OCI-LY7 (cell line): ENCODE measurements around the gene NKAIN2. TPM values are rescaled to one million over a fixed set of nuclear protein-coding genes. Genes with fewer than 3 reads are reported as not detected.

ENCODE experiments used
- BruUV-seq: library from RNA; stranded (reverse); fragments of 400-500 nt; replicated peaks from 2 replicates; lab custom pipeline; 2021; lab: Mats Ljungman, UMichigan
- CTCF ChIA-PET: fragments of 300-600 bp; sonication (Branson Sonifier 250); formaldehyde crosslinking; loops from one replicate; lab custom pipeline; 2022; ENCODE audit warnings: antibody characterized with exemption; ENCODE audit not compliant: unreplicated experiment; lab: Charles Lee
- POLR2A ChIA-PET: fragments of 300-600 bp; sonication (Branson Sonifier 250); formaldehyde crosslinking; loops from one replicate; lab custom pipeline; 2022; ENCODE audit warnings: antibody characterized with exemption; lab: Charles Lee
- DNase-seq: peaks from one replicate; pipeline ENCODE4 v3.0.0-alpha.2; 2015; ENCODE audit warnings: low spot score
- H2AFZ ChIP-seq: fragments of 200-600 bp; sonication (generic), shearing (Covaris generic); 2 replicates; pipeline ENCODE4 v1.6.1; 2014; ENCODE audit warnings: mild to moderate bottlenecking, antibody characterized with exemption, low read length, moderate library complexity
- H3K27ac ChIP-seq: fragments of 200-600 bp; sonication (generic); 2 replicates; pipeline ENCODE4 v1.5.1; 2014; ENCODE audit warnings: mixed run types, low read depth, mild to moderate bottlenecking, moderate library complexity, low read length, inconsistent platforms; ENCODE audit not compliant: poor library complexity, severe bottlenecking
- H3K36me3 ChIP-seq: fragments of 200-600 bp; sonication (generic); 2 replicates; pipeline ENCODE4 v1.6.1; 2014; ENCODE audit warnings: mild to moderate bottlenecking, antibody characterized with exemption, low read length, moderate library complexity, mixed read lengths; ENCODE audit not compliant: insufficient read depth
- H3K4me1 ChIP-seq: fragments of 200-600 bp; sonication (generic); 2 replicates; pipeline ENCODE4 v1.5.1; 2014; ENCODE audit warnings: mild to moderate bottlenecking, low read length; ENCODE audit not compliant: insufficient read depth, poor library complexity, severe bottlenecking
- H3K4me2 ChIP-seq: fragments of 200-600 bp; sonication (generic); 2 replicates; pipeline ENCODE4 v1.6.1; 2014; ENCODE audit warnings: mild to moderate bottlenecking, low read length
- H3K4me3 ChIP-seq: fragments of 200-600 bp; sonication (generic); 2 replicates; pipeline ENCODE4 v1.5.1; 2014; ENCODE audit warnings: mild to moderate bottlenecking, low read depth, low read length; ENCODE audit not compliant: poor library complexity, severe bottlenecking
- H3K79me2 ChIP-seq: fragments of 200-600 bp; sonication (generic); 2 replicates; pipeline ENCODE4 v1.6.1; 2016; ENCODE audit warnings: low read depth, mild to moderate bottlenecking, low read length, moderate library complexity, mixed read lengths; ENCODE audit not compliant: insufficient read depth
- H3K9me2 ChIP-seq: fragments of 200-600 bp; sonication (generic); 2 replicates; pipeline ENCODE4 v1.6.1; 2016; ENCODE audit warnings: mild to moderate bottlenecking, low read length, mixed read lengths; ENCODE audit not compliant: insufficient read depth
- H3K9me3 ChIP-seq: fragments of 200-600 bp; sonication (generic); 2 replicates; pipeline ENCODE4 v1.6.1; 2014; ENCODE audit warnings: mild to moderate bottlenecking, mixed run types, low read length, mixed read lengths
- H4K20me1 ChIP-seq: fragments of 200-600 bp; sonication (generic); 2 replicates; pipeline ENCODE4 v1.6.1; 2014; ENCODE audit warnings: mild to moderate bottlenecking, antibody characterized with exemption, low read length, moderate library complexity, mixed read lengths; ENCODE audit not compliant: insufficient read depth
- CTCF ChIP-seq: fragments of 200-600 bp; sonication (generic); conservative IDR thresholded peaks from 2 replicates; pipeline ENCODE4 v1.5.1; 2014; ENCODE audit warnings: mild to moderate bottlenecking, antibody characterized with exemption, low read length, moderate library complexity, mixed read lengths
- EZH2phosphoT487 ChIP-seq: fragments of 200-600 bp; sonication (generic); IDR thresholded peaks from 2 replicates; pipeline ENCODE4 v1.6.1; 2018; ENCODE audit warnings: low read depth, borderline replicate concordance, mild to moderate bottlenecking, mixed run types, antibody characterized with exemption, low read length, moderate library complexity, mixed read lengths
- intact Hi-C: fragments of 100-400 bp; cut with micrococcal nuclease; formaldehyde crosslinking; loops from one replicate; pipeline ENCODE4 v1.10.0; 2022; ENCODE audit not compliant: unreplicated experiment
- total RNA-seq, 2 experiments: library from RNA; depleted of rRNA in 1 of 2; stranded (reverse); fragments of >200 nt in 1 of 2; shearing (Covaris generic) in 1 of 2; gene quantifications; 2 replicates each; pipeline ENCODE4 v1.2.3, GENCODE V29; 2014 to 2022

NKAIN2 gene
- total RNA-seq, 2 experiments from 2014 or later, result not detected

GRCh38 chr6:123953920-123954319 lies 150.3 kb downstream of the NKAIN2 start:
- Histone ChIP-seq H3K9me3 (no peaks in the 10 kb centered on the region), H3K4me1 (no peaks in the 10 kb centered on the region), H3K36me3 (no peaks in the 10 kb centered on the region), H3K27ac (no peak overlapping the region), H3K9me2 (no peaks in the 10 kb centered on the region), H3K79me2 (no peaks in the 10 kb centered on the region), H3K4me3 (no peak overlapping the region), H4K20me1 (no peaks in the 10 kb centered on the region), H3K4me2 (no peak overlapping the region), H2AFZ (no peak overlapping the region)
- CTCF ChIA-PET, result no interaction called here
- TF ChIP-seq CTCF, result no peak
- no peak for TF ChIP-seq EZH2phosphoT487
- intact Hi-C loops, result no loop called here
- DNase-seq, result no peak
- POLR2A ChIA-PET, result interaction anchor here (0.5 kb wide), 1 partner anchor 1212 kb away, joined by 3 read pairs; no protein-coding TSS in a partner anchor
- no TSS peak for BruUV-seq

GRCh38 chr6:123956492-123957139 lies 153.0 kb downstream of the NKAIN2 start:
- Histone ChIP-seq H3K79me2 (no peaks in the 10 kb centered on the region), H3K9me3 (no peaks in the 10 kb centered on the region), H3K9me2 (no peaks in the 10 kb centered on the region), H3K4me3 (no peak overlapping the region), H3K4me1 (no peaks in the 10 kb centered on the region), H4K20me1 (no peaks in the 10 kb centered on the region), H3K36me3 (no peaks in the 10 kb centered on the region), H3K4me2 (no peak overlapping the region), H2AFZ (no peak overlapping the region), H3K27ac (no peak overlapping the region)
- CTCF ChIA-PET, result no interaction called here
- BruUV-seq, result no TSS peak
- DNase-seq, result no peak
- TF ChIP-seq CTCF (no peak), EZH2phosphoT487 (no peak)
- POLR2A ChIA-PET, result interaction anchor here (1.4 kb wide), 1 partner anchor 14 kb away, joined by 4 read pairs; no protein-coding TSS in a partner anchor
- intact Hi-C loops, result no loop called here

- H3K27ac ChIP-seq, result no peak overlapping the region
- no peak for DNase-seq
- ChIA-PET CTCF (no interaction called here), POLR2A (interaction anchor here (0.6 kb wide), 1 partner anchor 171 kb away, joined by 3 read pairs; no protein-coding TSS in a partner anchor)
- H3K4me2 ChIP-seq, result no peak overlapping the region
- no peak for TF ChIP-seq EZH2phosphoT487
- no peaks in the 10 kb centered on the region for H3K4me1 ChIP-seq
- H2AFZ ChIP-seq, result no peak overlapping the region
- intact Hi-C loops, result no loop called here
- H3K4me3 ChIP-seq, result no peak overlapping the region
- H3K36me3 ChIP-seq, result no peaks in the 10 kb centered on the region
- no peaks in the 10 kb centered on the region for H3K9me2 ChIP-seq
- H3K79me2 ChIP-seq, result no peaks in the 10 kb centered on the region
- no peaks in the 10 kb centered on the region for H3K9me3 ChIP-seq
- no peaks in the 10 kb centered on the region for H4K20me1 ChIP-seq
- BruUV-seq, result no TSS peak
Measured at GRCh38 chr6:123962508-123962907, 158.8 kb downstream of the NKAIN2 start.
